GM23338 (cell line): ENCODE data around the gene LMF1. TPM values are rescaled to one million over a fixed set of nuclear protein-coding genes. Genes with fewer than 3 reads are reported as not detected.

ENCODE experiments used
- ATAC-seq: fragments of 200-7000 bp; cut with Tn5 transposase; 3 replicates; pipeline ENCODE4 v1.9.1; 2020
- DNase-seq: peaks from one replicate; pipeline ENCODE4 v3.0.0-alpha.2; 2015; ENCODE audit warnings: low spot score
- H2AFZ ChIP-seq: fragments of 200-600 bp; sonication (generic); 2 replicates; pipeline ENCODE4 v1.8.0; 2016; ENCODE audit warnings: antibody characterized with exemption, mild to moderate bottlenecking, moderate library complexity
- H3F3A ChIP-seq: fragments of 200-600 bp; sonication (generic); replicated peaks from 2 replicates; pipeline ENCODE4 v1.8.0; 2017; ENCODE audit warnings: antibody characterized with exemption, mixed run types, low read depth
- H3K27ac ChIP-seq: fragments of 200-600 bp; sonication (generic); 2 replicates; pipeline ENCODE4 v1.6.1; 2016; ENCODE audit warnings: low read depth
- H3K27me3 ChIP-seq: fragments of 200-600 bp; sonication (generic); 2 replicates; pipeline ENCODE4 v1.8.0; 2016; ENCODE audit warnings: mild to moderate bottlenecking, mixed run types, moderate library complexity; ENCODE audit not compliant: insufficient read depth
- H3K36me3 ChIP-seq: fragments of 200-600 bp; sonication (generic); 2 replicates; pipeline ENCODE4 v1.8.0; 2016; ENCODE audit warnings: mild to moderate bottlenecking; ENCODE audit not compliant: insufficient read depth
- H3K4me1 ChIP-seq: fragments of 200-600 bp; sonication (generic); 2 replicates; pipeline ENCODE4 v1.8.0; 2016; ENCODE audit warnings: mild to moderate bottlenecking, moderate library complexity; ENCODE audit not compliant: insufficient read depth
- H3K4me2 ChIP-seq: fragments of 200-600 bp; sonication (generic); 2 replicates; pipeline ENCODE4 v1.7.1; 2017; ENCODE audit warnings: mixed run types
- H3K4me3 ChIP-seq: fragments of 200-600 bp; sonication (generic); 2 replicates; pipeline ENCODE4 v1.6.1; 2016; ENCODE audit warnings: mixed run types
- H3K79me2 ChIP-seq: fragments of 200-600 bp; sonication (generic); replicated peaks from 2 replicates; pipeline ENCODE4 v1.8.0; 2017; ENCODE audit warnings: mild to moderate bottlenecking; ENCODE audit not compliant: insufficient read depth
- H3K9me2 ChIP-seq: fragments of 200-600 bp; sonication (generic); 2 replicates; pipeline ENCODE4 v1.8.0; 2017; ENCODE audit not compliant: insufficient read depth
- H4K20me1 ChIP-seq: fragments of 200-600 bp; sonication (generic); replicated peaks from 2 replicates; pipeline ENCODE4 v1.8.0; 2017; ENCODE audit warnings: mild to moderate bottlenecking; ENCODE audit not compliant: insufficient read depth
- H3K27ac Mint-ChIP-seq: 2 replicates; pipeline ENCODE4 v1.8.0; 2020; ENCODE audit warnings: inconsistent platforms, mild to moderate bottlenecking, moderate library complexity, mixed read lengths
- H3K27me3 Mint-ChIP-seq: 3 replicates; pipeline ENCODE4 v1.8.0; 2022; ENCODE audit warnings: low read depth, mild to moderate bottlenecking, moderate library complexity, mixed read lengths, inconsistent platforms; ENCODE audit not compliant: insufficient read depth, poor library complexity
- H3K36me3 Mint-ChIP-seq: 3 replicates; pipeline ENCODE4 v1.8.0; 2021; ENCODE audit warnings: low read depth, mild to moderate bottlenecking, inconsistent platforms, moderate library complexity, mixed read lengths
- H3K4me1 Mint-ChIP-seq: 3 replicates; pipeline ENCODE4 v1.8.0; 2020; ENCODE audit warnings: mild to moderate bottlenecking, inconsistent platforms, mixed read lengths
- H3K4me3 Mint-ChIP-seq: 3 replicates; pipeline ENCODE4 v1.8.0; 2021; ENCODE audit warnings: moderate library complexity, mild to moderate bottlenecking, inconsistent platforms, mixed read lengths
- H3K9me3 Mint-ChIP-seq: 3 replicates; pipeline ENCODE4 v1.8.0; 2020; ENCODE audit warnings: moderate library complexity, mild to moderate bottlenecking, inconsistent platforms, mixed read lengths
- CREB1 ChIP-seq: fragments of 250-450 bp; sonication (Bioruptor Pico); IDR thresholded peaks from 2 replicates; pipeline ENCODE4 v1.5.0; 2020; ENCODE audit warnings: low read depth, mild to moderate bottlenecking, moderate library complexity
- EZH2phosphoT487 ChIP-seq: fragments of 200-600 bp; sonication (generic); IDR thresholded peaks from one replicate; pipeline ENCODE4 v1.8.1; 2018; ENCODE audit warnings: antibody characterized with exemption; ENCODE audit not compliant: unreplicated experiment
- JUNB ChIP-seq: IDR thresholded peaks from one replicate; pipeline ENCODE4 v1.6.1; 2016; ENCODE audit warnings: antibody characterized with exemption; ENCODE audit not compliant: unreplicated experiment
- POLR2AphosphoS5 ChIP-seq: IDR thresholded peaks from 2 replicates; pipeline ENCODE4 v1.6.1; 2016; ENCODE audit warnings: antibody characterized with exemption, low read depth
- STAT1 ChIP-seq: IDR thresholded peaks from one replicate; pipeline ENCODE4 v1.6.1; 2016; ENCODE audit warnings: antibody characterized with exemption; ENCODE audit not compliant: unreplicated experiment
- ZNF114 ChIP-seq: fragments of 250-450 bp; sonication (Bioruptor Pico); IDR thresholded peaks from 2 replicates; pipeline ENCODE4 v1.5.0; 2020; ENCODE audit warnings: mild to moderate bottlenecking, moderate library complexity
- ZNF331 ChIP-seq: fragments of 250-450 bp; sonication (Bioruptor Pico); IDR thresholded peaks from 2 replicates; pipeline ENCODE4 v1.5.0; 2020; ENCODE audit warnings: low read depth, mild to moderate bottlenecking, moderate library complexity
- polyA plus RNA-seq: library from polyadenylated mRNA; unstranded; fragments of >200 nt; fragmentation: Nextera tagmentation; extraction: Ambion mirVana; gene quantifications from 2 replicates; pipeline ENCODE4 v1.2.1, GENCODE V29; 2016
- total RNA-seq: library from RNA; depleted of rRNA; stranded (reverse); fragments of >200 nt; shearing (Covaris generic); gene quantifications from 2 replicates; pipeline ENCODE4 v1.2.3, GENCODE V29; 2014
- TF ChIP-seq, protein P1 (sequence below): fragments of 250-450 bp; sonication (Bioruptor Pico); IDR thresholded peaks from 2 replicates; pipeline ENCODE4 v1.5.0; 2020; ENCODE audit warnings: mild to moderate bottlenecking, moderate library complexity
- TF ChIP-seq, protein P2 (sequence below), 2 experiments: fragments of 200-600 bp in 1 of 2; sonication (generic) in 1 of 2; conservative IDR thresholded peaks; 2 replicates each; pipeline versions ENCODE4 v1.5.1 to v1.6.1; 2016 to 2017; ENCODE audit warnings: antibody characterized with exemption in 2 of 2, low read depth in 2 of 2, mild to moderate bottlenecking in 2 of 2, moderate library complexity in 1 of 2

The LMF1 gene
- total and polyA plus RNA-seq, 2 experiments from 2014 or later = 4.2 to 10.1 TPM

DNA sequence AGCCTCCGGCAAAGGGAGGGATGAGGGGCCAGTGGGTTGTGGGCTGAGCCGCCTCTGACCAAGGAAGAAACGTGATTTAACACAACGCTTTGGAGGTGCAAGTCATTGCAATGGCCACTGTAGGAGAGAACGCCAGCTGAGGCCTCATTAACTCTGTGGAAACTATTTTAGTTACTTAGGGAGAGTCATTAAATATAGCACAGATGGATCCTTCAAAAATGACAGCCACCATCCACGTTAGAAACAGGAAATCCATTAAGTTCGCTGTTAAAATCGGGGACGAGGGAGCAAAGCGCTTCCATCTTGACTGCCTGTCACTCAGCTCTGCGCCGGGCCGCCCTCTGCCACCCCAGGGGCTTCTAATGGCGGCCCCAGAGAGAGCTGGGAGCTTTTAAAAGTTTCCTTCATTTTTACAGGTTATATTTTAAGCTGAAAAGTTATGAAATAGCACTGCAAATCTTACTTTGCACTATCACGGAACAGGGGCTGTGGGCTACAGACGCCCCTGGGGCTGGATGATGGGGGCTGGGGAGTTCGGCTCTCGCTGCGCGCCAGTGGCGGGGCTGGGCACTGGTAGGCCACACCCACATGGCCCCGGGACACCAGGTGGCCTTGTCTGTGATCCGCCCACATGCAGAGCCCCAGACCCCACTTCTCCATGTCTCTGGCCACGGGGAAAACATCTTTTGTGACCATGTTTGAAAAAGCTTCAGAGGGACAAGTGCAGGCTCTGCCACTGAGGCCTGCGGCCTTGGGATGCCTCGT lies 54.6 kb downstream of the LMF1 start:
- Histone ChIP-seq H3K4me3 (no peak overlapping the region), H3K4me1 (no peaks in the 10 kb centered on the region), H4K20me1 (no peaks in the 10 kb centered on the region), H3F3A (no peaks in the 10 kb centered on the region), H3K9me2 (no peaks in the 10 kb centered on the region), H3K79me2 (no peaks in the 10 kb centered on the region), H3K27me3 (no peaks in the 10 kb centered on the region), H3K36me3 (no peaks in the 10 kb centered on the region), H2AFZ (no peak overlapping the region), H3K4me2 (no peak overlapping the region), H3K27ac (no peak overlapping the region)
- Mint-ChIP-seq H3K27me3 (peaks cover 1% of the 10 kb centered on the region), H3K4me1 (no peaks in the 10 kb centered on the region), H3K4me3 (no peak overlapping the region), H3K27ac (no peak overlapping the region), H3K9me3 (0 out of 3 replicates have a peak, but pooled peaks cover under 1% of the 10 kb centered on the region), H3K36me3 (no peaks in the 10 kb centered on the region; the same call in 2 of the 3 replicates)
- DNase-seq (no peak), ATAC-seq (peak; percentile 21; the same call in 2 of the 3 replicates)
- TF ChIP-seq JUNB (no peak), CREB1 (no peak), STAT1 (no peak), ZNF331 (no peak), ZNF114 (CRISPR knock-in tag) (no peak), EZH2phosphoT487 (no peak), POLR2AphosphoS5 (no peak)
- TF ChIP-seq, protein P1, sequence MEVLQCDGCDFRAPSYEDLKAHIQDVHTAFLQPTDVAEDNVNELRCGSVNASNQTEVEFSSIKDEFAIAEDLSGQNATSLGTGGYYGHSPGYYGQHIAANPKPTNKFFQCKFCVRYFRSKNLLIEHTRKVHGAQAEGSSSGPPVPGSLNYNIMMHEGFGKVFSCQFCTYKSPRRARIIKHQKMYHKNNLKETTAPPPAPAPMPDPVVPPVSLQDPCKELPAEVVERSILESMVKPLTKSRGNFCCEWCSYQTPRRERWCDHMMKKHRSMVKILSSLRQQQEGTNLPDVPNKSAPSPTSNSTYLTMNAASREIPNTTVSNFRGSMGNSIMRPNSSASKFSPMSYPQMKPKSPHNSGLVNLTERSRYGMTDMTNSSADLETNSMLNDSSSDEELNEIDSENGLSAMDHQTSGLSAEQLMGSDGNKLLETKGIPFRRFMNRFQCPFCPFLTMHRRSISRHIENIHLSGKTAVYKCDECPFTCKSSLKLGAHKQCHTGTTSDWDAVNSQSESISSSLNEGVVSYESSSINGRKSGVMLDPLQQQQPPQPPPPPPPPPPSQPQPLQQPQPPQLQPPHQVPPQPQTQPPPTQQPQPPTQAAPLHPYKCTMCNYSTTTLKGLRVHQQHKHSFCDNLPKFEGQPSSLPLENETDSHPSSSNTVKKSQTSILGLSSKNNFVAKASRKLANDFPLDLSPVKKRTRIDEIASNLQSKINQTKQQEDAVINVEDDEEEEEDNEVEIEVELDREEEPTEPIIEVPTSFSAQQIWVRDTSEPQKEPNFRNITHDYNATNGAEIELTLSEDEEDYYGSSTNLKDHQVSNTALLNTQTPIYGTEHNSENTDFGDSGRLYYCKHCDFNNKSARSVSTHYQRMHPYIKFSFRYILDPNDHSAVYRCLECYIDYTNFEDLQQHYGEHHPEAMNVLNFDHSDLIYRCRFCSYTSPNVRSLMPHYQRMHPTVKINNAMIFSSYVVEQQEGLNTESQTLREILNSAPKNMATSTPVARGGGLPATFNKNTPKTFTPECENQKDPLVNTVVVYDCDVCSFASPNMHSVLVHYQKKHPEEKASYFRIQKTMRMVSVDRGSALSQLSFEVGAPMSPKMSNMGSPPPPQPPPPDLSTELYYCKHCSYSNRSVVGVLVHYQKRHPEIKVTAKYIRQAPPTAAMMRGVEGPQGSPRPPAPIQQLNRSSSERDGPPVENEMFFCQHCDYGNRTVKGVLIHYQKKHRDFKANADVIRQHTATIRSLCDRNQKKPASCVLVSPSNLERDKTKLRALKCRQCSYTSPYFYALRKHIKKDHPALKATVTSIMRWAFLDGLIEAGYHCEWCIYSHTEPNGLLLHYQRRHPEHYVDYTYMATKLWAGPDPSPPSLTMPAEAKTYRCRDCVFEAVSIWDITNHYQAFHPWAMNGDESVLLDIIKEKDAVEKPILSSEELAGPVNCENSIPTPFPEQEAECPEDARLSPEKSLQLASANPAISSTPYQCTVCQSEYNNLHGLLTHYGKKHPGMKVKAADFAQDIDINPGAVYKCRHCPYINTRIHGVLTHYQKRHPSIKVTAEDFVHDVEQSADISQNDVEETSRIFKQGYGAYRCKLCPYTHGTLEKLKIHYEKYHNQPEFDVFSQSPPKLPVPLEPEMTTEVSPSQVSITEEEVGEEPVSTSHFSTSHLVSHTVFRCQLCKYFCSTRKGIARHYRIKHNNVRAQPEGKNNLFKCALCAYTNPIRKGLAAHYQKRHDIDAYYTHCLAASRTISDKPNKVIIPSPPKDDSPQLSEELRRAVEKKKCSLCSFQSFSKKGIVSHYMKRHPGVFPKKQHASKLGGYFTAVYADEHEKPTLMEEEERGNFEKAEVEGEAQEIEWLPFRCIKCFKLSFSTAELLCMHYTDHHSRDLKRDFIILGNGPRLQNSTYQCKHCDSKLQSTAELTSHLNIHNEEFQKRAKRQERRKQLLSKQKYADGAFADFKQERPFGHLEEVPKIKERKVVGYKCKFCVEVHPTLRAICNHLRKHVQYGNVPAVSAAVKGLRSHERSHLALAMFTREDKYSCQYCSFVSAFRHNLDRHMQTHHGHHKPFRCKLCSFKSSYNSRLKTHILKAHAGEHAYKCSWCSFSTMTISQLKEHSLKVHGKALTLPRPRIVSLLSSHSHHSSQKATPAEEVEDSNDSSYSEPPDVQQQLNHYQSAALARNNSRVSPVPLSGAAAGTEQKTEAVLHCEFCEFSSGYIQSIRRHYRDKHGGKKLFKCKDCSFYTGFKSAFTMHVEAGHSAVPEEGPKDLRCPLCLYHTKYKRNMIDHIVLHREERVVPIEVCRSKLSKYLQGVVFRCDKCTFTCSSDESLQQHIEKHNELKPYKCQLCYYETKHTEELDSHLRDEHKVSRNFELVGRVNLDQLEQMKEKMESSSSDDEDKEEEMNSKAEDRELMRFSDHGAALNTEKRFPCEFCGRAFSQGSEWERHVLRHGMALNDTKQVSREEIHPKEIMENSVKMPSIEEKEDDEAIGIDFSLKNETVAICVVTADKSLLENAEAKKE (CRISPR knock-in tag) = no peak
- TF ChIP-seq, protein P2, sequence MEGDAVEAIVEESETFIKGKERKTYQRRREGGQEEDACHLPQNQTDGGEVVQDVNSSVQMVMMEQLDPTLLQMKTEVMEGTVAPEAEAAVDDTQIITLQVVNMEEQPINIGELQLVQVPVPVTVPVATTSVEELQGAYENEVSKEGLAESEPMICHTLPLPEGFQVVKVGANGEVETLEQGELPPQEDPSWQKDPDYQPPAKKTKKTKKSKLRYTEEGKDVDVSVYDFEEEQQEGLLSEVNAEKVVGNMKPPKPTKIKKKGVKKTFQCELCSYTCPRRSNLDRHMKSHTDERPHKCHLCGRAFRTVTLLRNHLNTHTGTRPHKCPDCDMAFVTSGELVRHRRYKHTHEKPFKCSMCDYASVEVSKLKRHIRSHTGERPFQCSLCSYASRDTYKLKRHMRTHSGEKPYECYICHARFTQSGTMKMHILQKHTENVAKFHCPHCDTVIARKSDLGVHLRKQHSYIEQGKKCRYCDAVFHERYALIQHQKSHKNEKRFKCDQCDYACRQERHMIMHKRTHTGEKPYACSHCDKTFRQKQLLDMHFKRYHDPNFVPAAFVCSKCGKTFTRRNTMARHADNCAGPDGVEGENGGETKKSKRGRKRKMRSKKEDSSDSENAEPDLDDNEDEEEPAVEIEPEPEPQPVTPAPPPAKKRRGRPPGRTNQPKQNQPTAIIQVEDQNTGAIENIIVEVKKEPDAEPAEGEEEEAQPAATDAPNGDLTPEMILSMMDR (conservative IDR thresholded peaks at IDR 0.05; ENCODE audit: low read depth in 2 of 2) = no peak
